22Rv1 (cell line): Measurements from ENCODE around the gene PTGDR.

Experiments
- CTCF ChIP-seq: fragments of 450-650 bp; IDR thresholded peaks from 2 replicates; pipeline ENCODE4 v1.5.1; 2017; ENCODE audit warnings: mild to moderate bottlenecking
- ZFX ChIP-seq: fragments of 450-650 bp; IDR thresholded peaks from 2 replicates; pipeline ENCODE4 v1.6.1; 2017; ENCODE audit warnings: antibody characterized with exemption, borderline replicate concordance

DNA sequence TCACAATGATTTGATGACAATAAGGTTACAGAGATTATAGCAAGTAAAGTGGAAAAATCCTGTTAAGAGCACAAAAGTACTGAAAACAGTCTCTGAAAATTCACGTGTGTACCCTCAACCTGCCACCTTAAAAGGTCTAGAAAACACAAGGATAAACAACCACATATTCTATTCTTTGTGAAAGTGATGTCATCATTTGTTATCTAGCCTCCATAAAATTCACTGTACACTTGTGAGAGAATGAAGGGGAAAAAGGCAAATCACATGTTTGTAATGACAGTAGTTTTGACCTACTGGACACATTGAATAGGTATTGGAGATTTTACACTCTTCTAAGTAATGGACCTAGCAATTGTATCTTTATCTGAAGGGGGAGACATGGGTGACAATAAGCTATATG lies 4.0 kb downstream of the PTGDR start:
- TF ChIP-seq CTCF (no peak), ZFX (no peak)
